ENCODE measurements around the gene WDR76. TPM values are rescaled to one million over a fixed set of nuclear protein-coding genes. Genes with fewer than 3 reads are reported as not detected.

The WDR76 gene
- total RNA-seq, 1 donor from 2014 or later, result 5.7 TPM

DNA sequence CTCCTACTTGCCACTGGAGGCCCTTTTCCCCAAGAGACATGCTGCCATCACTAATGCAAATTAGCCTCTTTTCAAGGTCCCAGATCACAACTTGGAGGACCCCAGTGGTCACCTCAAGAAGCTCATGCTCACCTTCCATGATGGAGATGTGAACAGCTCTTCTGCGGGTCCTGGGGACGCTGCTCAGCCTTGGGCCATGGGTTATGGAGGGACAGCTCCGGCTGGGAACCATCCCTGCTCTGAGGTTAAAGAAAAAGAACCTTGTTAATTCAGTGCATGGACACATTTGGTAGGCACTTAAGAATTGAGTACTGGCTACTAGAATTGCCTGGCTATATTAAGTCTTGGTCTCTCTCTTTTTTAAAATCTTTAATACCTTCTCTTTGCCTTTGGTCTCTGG is 56.8 kb downstream of the WDR76 start:
- Histone ChIP-seq H3K36me3 (ENCODE audit: control insufficient read depth in 3 of 3, insufficient read depth in 3 of 3, low read length in 3 of 3) (no peaks in the 10 kb centered on the region), H3K9me3 (ENCODE audit: control insufficient read depth in 3 of 3, low read length in 3 of 3) (no peaks in the 10 kb centered on the region), H3K9ac (ENCODE audit: low read depth in 1 of 3, low read length in 3 of 3) (no peak overlapping the region), H3K4me3 (ENCODE audit: low read length in 3 of 3) (no peak overlapping the region), H3K4me1 (ENCODE audit: control insufficient read depth in 3 of 3, insufficient read depth in 3 of 3, low read length in 3 of 3) (no peaks in the 10 kb centered on the region), H3K27me3 (ENCODE audit: control insufficient read depth in 3 of 3, insufficient read depth in 3 of 3, low read length in 3 of 3) (peaks cover 0 to 2% (median 0%) of the 10 kb centered on the region in 3 donors), H3K27ac (ENCODE audit: low read depth, low read length) (no peak overlapping the region)

DNA sequence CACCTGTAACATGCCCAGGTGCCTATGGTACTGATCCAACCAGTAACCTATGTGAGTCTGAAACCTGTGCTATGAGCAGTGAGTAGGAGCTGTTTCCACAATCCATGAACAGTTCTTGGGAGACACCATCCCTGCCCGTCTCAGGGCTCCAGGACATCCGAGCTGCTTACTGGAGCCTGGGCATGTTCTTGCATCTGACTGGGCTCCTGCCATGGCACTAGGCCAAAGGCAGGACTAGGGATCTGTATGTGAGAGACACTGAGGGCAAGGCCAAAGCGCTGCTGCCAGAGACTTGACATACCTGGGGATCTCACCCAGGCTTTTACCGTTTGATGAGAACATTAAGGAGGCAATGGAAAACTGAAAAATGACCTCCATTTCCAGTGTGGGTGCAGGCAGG is 59.8 kb downstream of the WDR76 start:
- Histone ChIP-seq H3K27ac (ENCODE audit: low read depth, low read length) (no peak overlapping the region), H3K27me3 (ENCODE audit: control insufficient read depth in 3 of 3, insufficient read depth in 3 of 3, low read length in 3 of 3) (peaks cover 0 to 2% (median 0%) of the 10 kb centered on the region in 3 donors), H3K4me1 (ENCODE audit: control insufficient read depth in 3 of 3, insufficient read depth in 3 of 3, low read length in 3 of 3) (no peaks in the 10 kb centered on the region), H3K36me3 (ENCODE audit: control insufficient read depth in 3 of 3, insufficient read depth in 3 of 3, low read length in 3 of 3) (no peaks in the 10 kb centered on the region), H3K9ac (ENCODE audit: low read depth in 1 of 3, low read length in 3 of 3) (no peak overlapping the region), H3K4me3 (ENCODE audit: low read length in 3 of 3) (no peak overlapping the region), H3K9me3 (ENCODE audit: control insufficient read depth in 3 of 3, low read length in 3 of 3) (no peaks in the 10 kb centered on the region)

DNA sequence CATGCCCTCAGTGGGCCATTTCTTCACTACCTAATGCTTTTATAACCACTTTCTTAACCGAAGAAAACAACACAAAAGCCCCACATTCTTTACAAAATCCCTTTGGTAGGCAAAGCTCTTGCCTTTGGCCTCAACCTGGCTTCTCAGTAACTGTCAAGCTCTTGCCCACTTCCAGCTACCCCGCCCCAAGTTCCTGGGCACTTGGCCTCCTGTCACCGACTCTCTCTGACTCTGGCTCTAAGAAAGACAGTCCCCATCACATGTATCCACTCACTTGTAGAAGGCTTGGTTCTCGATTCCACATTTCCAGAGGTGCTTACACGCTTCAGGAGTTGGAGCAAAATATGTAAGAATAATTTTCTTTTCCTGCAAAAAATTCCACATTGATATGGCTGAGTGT is 61.1 kb downstream of the WDR76 start:
- Histone ChIP-seq H3K4me1 (ENCODE audit: control insufficient read depth in 3 of 3, insufficient read depth in 3 of 3, low read length in 3 of 3) (no peaks in the 10 kb centered on the region), H3K9ac (ENCODE audit: low read depth in 1 of 3, low read length in 3 of 3) (no peak overlapping the region), H3K27me3 (ENCODE audit: control insufficient read depth in 3 of 3, insufficient read depth in 3 of 3, low read length in 3 of 3) (peaks cover 0 to 2% (median 0%) of the 10 kb centered on the region in 3 donors), H3K9me3 (ENCODE audit: control insufficient read depth in 3 of 3, low read length in 3 of 3) (no peaks in the 10 kb centered on the region), H3K27ac (ENCODE audit: low read depth, low read length) (no peak overlapping the region), H3K4me3 (ENCODE audit: low read length in 3 of 3) (no peak overlapping the region), H3K36me3 (ENCODE audit: control insufficient read depth in 3 of 3, insufficient read depth in 3 of 3, low read length in 3 of 3) (no peaks in the 10 kb centered on the region)

DNA sequence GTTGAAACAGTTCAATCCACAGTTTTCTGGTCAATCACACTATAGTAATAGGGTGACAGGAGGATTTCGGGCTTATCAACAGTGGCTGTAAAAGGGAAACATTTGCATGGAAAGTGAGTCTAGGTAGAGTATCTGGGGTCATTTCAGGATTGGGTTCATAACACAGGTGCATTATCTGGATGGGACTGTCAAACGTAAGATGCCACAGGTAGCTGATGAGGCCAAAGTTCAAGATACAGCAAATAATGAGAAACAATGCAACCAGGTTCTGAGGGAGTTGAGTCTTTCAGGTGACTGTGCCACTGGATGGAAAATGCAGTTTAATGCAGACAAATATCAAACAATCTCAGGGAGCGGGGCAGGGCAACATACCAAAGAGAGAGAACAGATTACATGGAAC is 62.2 kb downstream of the WDR76 start:
- H3K4me3 ChIP-seq (ENCODE audit: low read length in 3 of 3), result no peak overlapping the region
- H3K27ac ChIP-seq (ENCODE audit: low read depth, low read length), result no peak overlapping the region
- H3K4me1 ChIP-seq (ENCODE audit: control insufficient read depth in 3 of 3, insufficient read depth in 3 of 3, low read length in 3 of 3), result no peaks in the 10 kb centered on the region
- no peaks in the 10 kb centered on the region for H3K36me3 ChIP-seq (ENCODE audit: control insufficient read depth in 3 of 3, insufficient read depth in 3 of 3, low read length in 3 of 3)
- no peak overlapping the region for H3K9ac ChIP-seq (ENCODE audit: low read depth in 1 of 3, low read length in 3 of 3)
- no peaks in the 10 kb centered on the region for H3K9me3 ChIP-seq (ENCODE audit: control insufficient read depth in 3 of 3, low read length in 3 of 3)
- H3K27me3 ChIP-seq (ENCODE audit: control insufficient read depth in 3 of 3, insufficient read depth in 3 of 3, low read length in 3 of 3), result no peaks in the 10 kb centered on the region

DNA sequence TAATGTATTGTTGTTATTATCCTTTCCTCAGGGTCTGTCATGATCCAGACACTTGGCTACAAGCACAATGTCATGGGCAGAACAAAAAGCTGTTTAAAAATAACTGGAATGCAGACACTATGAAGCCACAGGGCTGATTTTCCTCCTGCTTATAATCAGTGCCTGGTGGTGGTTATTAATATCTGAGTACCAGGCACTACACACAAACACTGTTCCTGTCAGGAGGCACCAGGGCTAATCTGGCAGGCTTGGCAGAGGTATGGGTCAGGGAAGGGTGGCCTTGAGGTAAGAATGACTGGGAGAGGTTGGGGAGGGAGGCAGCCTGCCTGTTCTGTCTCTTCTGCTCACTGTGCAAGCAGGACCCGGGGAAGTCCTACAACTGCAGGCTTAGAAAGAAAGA is 67.2 kb downstream of the WDR76 start:
- no peaks in the 10 kb centered on the region for H3K27me3 ChIP-seq (ENCODE audit: control insufficient read depth in 3 of 3, insufficient read depth in 3 of 3, low read length in 3 of 3)
- no peaks in the 10 kb centered on the region for H3K36me3 ChIP-seq (ENCODE audit: control insufficient read depth in 3 of 3, insufficient read depth in 3 of 3, low read length in 3 of 3)
- no peak overlapping the region for H3K27ac ChIP-seq (ENCODE audit: low read depth, low read length)
- H3K4me3 ChIP-seq (ENCODE audit: low read length in 3 of 3), result no peak overlapping the region
- H3K9me3 ChIP-seq (ENCODE audit: control insufficient read depth in 3 of 3, low read length in 3 of 3), result no peaks in the 10 kb centered on the region
- no peaks in the 10 kb centered on the region for H3K4me1 ChIP-seq (ENCODE audit: control insufficient read depth in 3 of 3, insufficient read depth in 3 of 3, low read length in 3 of 3)
- H3K9ac ChIP-seq (ENCODE audit: low read depth in 1 of 3, low read length in 3 of 3), result no peak overlapping the region

DNA sequence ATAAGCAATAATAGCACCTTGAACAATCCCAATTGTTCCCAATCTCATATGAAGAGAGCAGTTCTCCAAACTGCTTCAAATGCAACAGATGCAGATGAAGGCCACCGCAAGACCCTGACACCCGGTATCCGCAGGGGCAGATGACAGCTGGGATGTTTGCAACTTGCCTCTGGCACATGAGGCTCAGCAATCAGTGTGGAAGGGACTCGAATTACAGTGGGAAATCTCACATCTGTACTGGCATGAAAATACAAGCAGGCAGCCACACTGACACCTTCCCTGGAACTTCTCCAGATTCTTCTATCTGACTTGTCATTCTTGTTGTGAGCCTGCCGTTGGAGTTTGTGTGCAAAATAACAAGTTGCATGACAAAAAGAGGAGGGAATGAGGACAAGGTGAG is 68.8 kb downstream of the WDR76 start:
- Histone ChIP-seq H3K27ac (ENCODE audit: low read depth, low read length) (no peak overlapping the region), H3K27me3 (ENCODE audit: control insufficient read depth in 3 of 3, insufficient read depth in 3 of 3, low read length in 3 of 3) (no peaks in the 10 kb centered on the region), H3K4me3 (ENCODE audit: low read length in 3 of 3) (no peak overlapping the region), H3K9me3 (ENCODE audit: control insufficient read depth in 3 of 3, low read length in 3 of 3) (no peaks in the 10 kb centered on the region), H3K9ac (ENCODE audit: low read depth in 1 of 3, low read length in 3 of 3) (no peak overlapping the region), H3K4me1 (ENCODE audit: control insufficient read depth in 3 of 3, insufficient read depth in 3 of 3, low read length in 3 of 3) (no peaks in the 10 kb centered on the region), H3K36me3 (ENCODE audit: control insufficient read depth in 3 of 3, insufficient read depth in 3 of 3, low read length in 3 of 3) (no peaks in the 10 kb centered on the region)

- Histone ChIP-seq H3K27me3 (ENCODE audit: control insufficient read depth in 3 of 3, insufficient read depth in 3 of 3, low read length in 3 of 3) (no peaks in the 10 kb centered on the region), H3K27ac (ENCODE audit: low read depth, low read length) (no peak overlapping the region), H3K36me3 (ENCODE audit: control insufficient read depth in 3 of 3, insufficient read depth in 3 of 3, low read length in 3 of 3) (no peaks in the 10 kb centered on the region), H3K9me3 (ENCODE audit: control insufficient read depth in 3 of 3, low read length in 3 of 3) (no peaks in the 10 kb centered on the region), H3K9ac (ENCODE audit: low read depth in 1 of 3, low read length in 3 of 3) (no peak overlapping the region), H3K4me1 (ENCODE audit: control insufficient read depth in 3 of 3, insufficient read depth in 3 of 3, low read length in 3 of 3) (no peaks in the 10 kb centered on the region), H3K4me3 (ENCODE audit: low read length in 3 of 3) (no peak overlapping the region)
These were observed 69.7 kb downstream of the WDR76 start for GRCh38 chr15:43896543-43896942.

- Histone ChIP-seq H3K36me3 (ENCODE audit: control insufficient read depth in 3 of 3, insufficient read depth in 3 of 3, low read length in 3 of 3) (no peaks in the 10 kb centered on the region), H3K9me3 (ENCODE audit: control insufficient read depth in 3 of 3, low read length in 3 of 3) (no peaks in the 10 kb centered on the region), H3K9ac (ENCODE audit: low read depth in 1 of 3, low read length in 3 of 3) (no peak overlapping the region), H3K27me3 (ENCODE audit: control insufficient read depth in 3 of 3, insufficient read depth in 3 of 3, low read length in 3 of 3) (no peaks in the 10 kb centered on the region), H3K27ac (ENCODE audit: low read depth, low read length) (no peak overlapping the region), H3K4me3 (ENCODE audit: low read length in 3 of 3) (no peak overlapping the region), H3K4me1 (ENCODE audit: control insufficient read depth in 3 of 3, insufficient read depth in 3 of 3, low read length in 3 of 3) (no peaks in the 10 kb centered on the region)
These were observed 72.1 kb downstream of the WDR76 start for GRCh38 chr15:43898891-43899290.

DNA sequence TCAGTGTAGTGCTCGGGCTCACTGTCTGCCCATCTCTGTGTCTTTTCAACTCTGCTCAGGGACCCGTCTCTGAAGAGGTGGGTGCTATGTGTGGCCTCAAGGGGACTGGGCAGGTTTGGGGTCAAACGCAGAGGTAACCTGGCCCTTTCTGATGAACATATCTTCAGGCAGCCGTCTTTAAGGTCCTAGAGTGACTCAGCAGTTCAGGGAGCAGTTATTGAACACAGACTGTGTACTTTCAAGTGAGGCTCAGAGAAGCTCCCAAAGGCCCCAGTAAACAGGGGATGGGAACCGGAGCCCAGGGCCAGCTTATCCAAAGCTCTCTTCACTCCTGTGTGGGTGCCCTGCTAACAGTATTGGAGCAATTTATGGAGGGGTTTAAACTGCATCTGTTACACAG is 73.1 kb downstream of the WDR76 start:
- Histone ChIP-seq H3K9me3 (ENCODE audit: control insufficient read depth in 3 of 3, low read length in 3 of 3) (no peaks in the 10 kb centered on the region), H3K36me3 (ENCODE audit: control insufficient read depth in 3 of 3, insufficient read depth in 3 of 3, low read length in 3 of 3) (no peaks in the 10 kb centered on the region), H3K4me3 (ENCODE audit: low read length in 3 of 3) (no peak overlapping the region), H3K9ac (ENCODE audit: low read depth in 1 of 3, low read length in 3 of 3) (no peak overlapping the region), H3K27me3 (ENCODE audit: control insufficient read depth in 3 of 3, insufficient read depth in 3 of 3, low read length in 3 of 3) (no peaks in the 10 kb centered on the region), H3K27ac (ENCODE audit: low read depth, low read length) (no peak overlapping the region), H3K4me1 (ENCODE audit: control insufficient read depth in 3 of 3, insufficient read depth in 3 of 3, low read length in 3 of 3) (no peaks in the 10 kb centered on the region)

GRCh38 chr15:43900996-43901395 is 74.2 kb downstream of the WDR76 start:
- Histone ChIP-seq H3K4me1 (ENCODE audit: control insufficient read depth in 3 of 3, insufficient read depth in 3 of 3, low read length in 3 of 3) (no peaks in the 10 kb centered on the region), H3K9me3 (ENCODE audit: control insufficient read depth in 3 of 3, low read length in 3 of 3) (no peaks in the 10 kb centered on the region), H3K4me3 (ENCODE audit: low read length in 3 of 3) (no peak overlapping the region)

DNA sequence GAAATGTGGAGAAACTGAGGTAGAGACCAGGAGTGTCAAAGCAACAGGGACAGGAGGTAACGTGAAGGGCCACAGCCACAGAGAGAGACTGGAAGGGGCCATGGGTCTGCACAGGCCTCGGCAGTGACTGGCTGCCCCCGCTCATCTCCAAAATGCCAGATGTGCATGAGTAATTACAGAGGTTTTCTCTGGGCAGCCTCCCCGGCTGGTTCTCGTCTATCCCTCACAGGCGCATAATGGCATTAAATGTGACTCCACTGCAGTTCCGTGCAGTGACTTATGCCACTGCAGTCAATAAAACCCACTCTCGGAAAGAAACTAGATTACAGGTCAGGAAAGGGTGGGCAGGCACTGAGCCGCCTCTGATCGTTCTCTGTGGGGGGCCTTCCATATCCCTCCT is 74.7 kb downstream of the WDR76 start:
- no peaks in the 10 kb centered on the region for H3K36me3 ChIP-seq (ENCODE audit: control insufficient read depth in 3 of 3, insufficient read depth in 3 of 3, low read length in 3 of 3)
- no peak overlapping the region for H3K27ac ChIP-seq (ENCODE audit: low read depth, low read length)
- no peak overlapping the region for H3K4me3 ChIP-seq (ENCODE audit: low read length in 3 of 3)
- H3K27me3 ChIP-seq (ENCODE audit: control insufficient read depth in 3 of 3, insufficient read depth in 3 of 3, low read length in 3 of 3), result no peaks in the 10 kb centered on the region
- H3K9ac ChIP-seq (ENCODE audit: low read depth in 1 of 3, low read length in 3 of 3), result no peak overlapping the region
- H3K4me1 ChIP-seq (ENCODE audit: control insufficient read depth in 3 of 3, insufficient read depth in 3 of 3, low read length in 3 of 3), result no peaks in the 10 kb centered on the region
- H3K9me3 ChIP-seq (ENCODE audit: control insufficient read depth in 3 of 3, low read length in 3 of 3), result no peaks in the 10 kb centered on the region

More at GRCh38 chr15:43900996-43901395, 74.2 kb downstream of the WDR76 start:
- Histone ChIP-seq H3K27me3 (ENCODE audit: control insufficient read depth in 3 of 3, insufficient read depth in 3 of 3, low read length in 3 of 3) (no peaks in the 10 kb centered on the region), H3K36me3 (ENCODE audit: control insufficient read depth in 3 of 3, insufficient read depth in 3 of 3, low read length in 3 of 3) (no peaks in the 10 kb centered on the region), H3K27ac (ENCODE audit: low read depth, low read length) (no peak overlapping the region), H3K9ac (ENCODE audit: low read depth in 1 of 3, low read length in 3 of 3) (no peak overlapping the region)
